Fibroblast of lung (primary cell): Measurements from ENCODE around the gene MSGN1. TPM values are rescaled to one million over a fixed set of nuclear protein-coding genes. Genes with fewer than 3 reads are reported as not detected.

ENCODE experiments used
- DNase-seq, 2 donors: peaks; one replicate each; pipeline versions ENCODE4 v3.0.0 to v3.0.0-alpha.2; 2010; ENCODE audit warnings: low read depth in 2 of 2
- H2AFZ ChIP-seq: 2 replicates; pipeline ENCODE4 v1.5.1; 2012; ENCODE audit warnings: low read length, control low read depth, inconsistent platforms
- H3K27ac ChIP-seq: 2 replicates; pipeline ENCODE4 v1.5.1; 2011; ENCODE audit warnings: low read length, control low read depth; ENCODE audit not compliant: insufficient read depth
- H3K27me3 ChIP-seq: 2 replicates; pipeline ENCODE4 v1.5.1; 2011; ENCODE audit warnings: mild to moderate bottlenecking, low read length; ENCODE audit not compliant: control insufficient read depth, insufficient read depth
- H3K36me3 ChIP-seq: 2 replicates; pipeline ENCODE4 v1.5.1; 2011; ENCODE audit warnings: low read length; ENCODE audit not compliant: control insufficient read depth, insufficient read depth
- H3K4me1 ChIP-seq: 2 replicates; pipeline ENCODE4 v1.5.1; 2011; ENCODE audit warnings: low read length; ENCODE audit not compliant: control insufficient read depth, insufficient read depth; ENCODE audit errors: extremely low read depth
- H3K4me2 ChIP-seq: 2 replicates; pipeline ENCODE4 v1.5.1; 2011; ENCODE audit warnings: low read length, control low read depth; ENCODE audit not compliant: insufficient read depth; ENCODE audit errors: extremely low read depth
- H3K4me3 ChIP-seq, 4 experiments: fragments of 200-600 bp in 1 of 4; sonication (generic) in 1 of 4; replicated peaks in 1 of 4; 2 replicates each; pipeline ENCODE4 v1.5.1; 2011 to 2016; ENCODE audit warnings: low read length in 4 of 4, low read depth in 3 of 4, mild to moderate bottlenecking in 3 of 4, control low read depth in 2 of 4, inconsistent platforms in 1 of 4, mixed read lengths in 1 of 4; ENCODE audit not compliant: insufficient read depth in 1 of 4; ENCODE audit errors: control extremely low read depth in 1 of 4
- H3K79me2 ChIP-seq: 2 replicates; pipeline ENCODE4 v1.5.1; 2012; ENCODE audit warnings: mild to moderate bottlenecking, low read length, inconsistent platforms; ENCODE audit not compliant: control insufficient read depth, insufficient read depth
- H3K9ac ChIP-seq: 2 replicates; pipeline ENCODE4 v1.5.1; 2011; ENCODE audit warnings: mild to moderate bottlenecking, low read length, control low read depth; ENCODE audit not compliant: insufficient read depth
- H3K9me3 ChIP-seq: 2 replicates; pipeline ENCODE4 v1.5.1; 2012; ENCODE audit warnings: low read depth, low read length; ENCODE audit not compliant: control insufficient read depth, insufficient read depth
- H4K20me1 ChIP-seq: 2 replicates; pipeline ENCODE4 v1.5.1; 2011; ENCODE audit warnings: low read length; ENCODE audit not compliant: control insufficient read depth, insufficient read depth; ENCODE audit errors: extremely low read depth
- CTCF ChIP-seq, 2 donors: IDR thresholded peaks in 1 of 2; conservative IDR thresholded peaks in 1 of 2; 1 replicate in 1 of 2; 2 replicates in 1 of 2; pipeline ENCODE4 v1.5.1; 2011 to 2012; ENCODE audit warnings: low read length in 2 of 2, control low read depth in 1 of 2, inconsistent platforms in 1 of 2, low read depth in 1 of 2, mild to moderate bottlenecking in 1 of 2
- EZH2 ChIP-seq: IDR thresholded peaks from 2 replicates; pipeline ENCODE4 v1.5.1; 2012; ENCODE audit warnings: low read length, control low read depth, mild to moderate bottlenecking; ENCODE audit errors: missing control alignments
- polyA plus RNA-seq, 2 donors: library from polyadenylated mRNA; depleted of rRNA in 1 of 2; stranded (reverse) in 1 of 2; unstranded in 1 of 2; fragments of >200 nt; gene quantifications; 2 replicates each; pipeline ENCODE4 v1.2.1, GENCODE V29; 2011 to 2012; ENCODE audit warnings: missing spikeins in 1 of 2
- total RNA-seq: library from RNA; depleted of rRNA; stranded (reverse); fragments of >200 nt; gene quantifications from 2 replicates; pipeline ENCODE4 v1.2.1, GENCODE V29; 2014

The MSGN1 gene
- total and polyA plus RNA-seq, 2 donors (not counting 1 experiment from before 2014, with no cell fraction given), result not detected

- Histone ChIP-seq H3K27me3 (peaks cover 2% of the 10 kb centered on the region), H2AFZ (no peak overlapping the region), H3K27ac (no peak overlapping the region), H3K36me3 (no peaks in the 10 kb centered on the region), H3K9ac (no peak overlapping the region), H4K20me1 (no peaks in the 10 kb centered on the region), H3K4me1 (no peaks in the 10 kb centered on the region), H3K9me3 (no peaks in the 10 kb centered on the region), H3K4me2 (no peak overlapping the region), H3K4me3 (no peak overlapping the region), H3K79me2 (no peaks in the 10 kb centered on the region)
- DNase-seq, result no peak
- TF ChIP-seq CTCF (conservative IDR thresholded peaks at IDR 0.05 in 1 of 2, IDR thresholded peaks at IDR 0.05 in 1 of 2; ENCODE audit: low read depth in 1 of 2, low read length in 2 of 2) (no peak), EZH2 (no peak)
These were observed 11.1 kb upstream of the MSGN1 start for GRCh38 chr2:17805166-17805565.

- Histone ChIP-seq H3K4me2 (no peak overlapping the region), H3K9ac (no peak overlapping the region)
These were observed 10.4 kb upstream of the MSGN1 start for GRCh38 chr2:17805717-17806363.

More at GRCh38 chr2:17805717-17806363, 10.4 kb upstream of the MSGN1 start:
- Histone ChIP-seq H3K4me3 (no peak overlapping the region), H3K4me1 (no peaks in the 10 kb centered on the region), H3K27ac (no peak overlapping the region), H2AFZ (no peak overlapping the region), H3K27me3 (no peaks in the 10 kb centered on the region), H3K79me2 (no peaks in the 10 kb centered on the region), H3K36me3 (no peaks in the 10 kb centered on the region), H3K9me3 (no peaks in the 10 kb centered on the region), H4K20me1 (no peaks in the 10 kb centered on the region)
- DNase-seq, result no peak
- TF ChIP-seq CTCF (conservative IDR thresholded peaks at IDR 0.05 in 1 of 2, IDR thresholded peaks at IDR 0.05 in 1 of 2; ENCODE audit: low read depth in 1 of 2, low read length in 2 of 2) (no peak), EZH2 (no peak)
